GM18519 (cell line): ENCODE data around the gene TNS3.
"Not testable (repeated sequence)": the region's sequence is repeated elsewhere in the genome, so short reads cannot be mapped to it uniquely, and the experiment has no call there.

Experiments
- ATAC-seq: cut with Tn5 transposase; IDR thresholded peaks from one replicate; pipeline ENCODE4 v1.9.1; 2021; ENCODE audit warnings: mild to moderate bottlenecking, moderate library complexity; ENCODE audit not compliant: unreplicated experiment, low FRiP score

The TNS3 gene

GRCh38 chr7:47544416-47544815 lies 37.5 kb downstream of the TNS3 start:
- no peak for ATAC-seq

- ATAC-seq, result no peak
These were observed 38.2 kb downstream of the TNS3 start for GRCh38 chr7:47543714-47544113.

GRCh38 chr7:47543056-47543455 lies 38.9 kb downstream of the TNS3 start:
- ATAC-seq, result no peak

- no peak for ATAC-seq
These were observed 39.9 kb downstream of the TNS3 start for GRCh38 chr7:47542051-47542450.

- not testable (repeated sequence) for ATAC-seq
These were observed 40.4 kb downstream of the TNS3 start for GRCh38 chr7:47541485-47541884.

GRCh38 chr7:47540387-47541350 lies 41.2 kb downstream of the TNS3 start:
- ATAC-seq, result no peak

- ATAC-seq, result no peak
These were observed 41.9 kb downstream of the TNS3 start for GRCh38 chr7:47540053-47540386.

- ATAC-seq, result no peak
These were observed 42.4 kb downstream of the TNS3 start for GRCh38 chr7:47539398-47540052.

GRCh38 chr7:47538846-47539311 lies 43.0 kb downstream of the TNS3 start:
- no peak for ATAC-seq

- ATAC-seq, result no peak
These were observed 43.9 kb downstream of the TNS3 start for GRCh38 chr7:47537716-47538675.

- ATAC-seq, result no peak
These were observed 45.0 kb downstream of the TNS3 start for GRCh38 chr7:47536661-47537611.

GRCh38 chr7:47535704-47536628 lies 45.9 kb downstream of the TNS3 start:
- ATAC-seq, result no peak

- ATAC-seq, result no peak
These were observed 46.7 kb downstream of the TNS3 start for GRCh38 chr7:47535035-47535703.

GRCh38 chr7:47534322-47535034 lies 47.4 kb downstream of the TNS3 start:
- ATAC-seq, result no peak

- ATAC-seq, result no peak
These were observed 50.1 kb downstream of the TNS3 start for GRCh38 chr7:47531584-47532492.

GRCh38 chr7:47529826-47530555 lies 51.9 kb downstream of the TNS3 start:
- no peak for ATAC-seq
